OCI-LY3 (cell line): Measurements from ENCODE around the gene SAMD14.

Source experiments
- CTCF ChIP-seq: fragments of 200-600, 300-600 bp; sonication (generic); IDR thresholded peaks from 2 replicates; pipeline ENCODE4 v1.5.1; 2014; ENCODE audit warnings: antibody characterized with exemption, low read length, low read depth
- EZH2phosphoT487 ChIP-seq: fragments of 200-600 bp; shearing (Covaris generic); IDR thresholded peaks from 2 replicates; pipeline ENCODE4 v1.6.1; 2018; ENCODE audit warnings: antibody characterized with exemption, mixed run types, low read depth

GRCh38 chr17:50114849-50115357 is 15.1 kb downstream of the SAMD14 start:
- TF ChIP-seq CTCF (peak; percentile 87), EZH2phosphoT487 (no peak)
